ENCODE measurements around the gene TMEM267. TPM values are rescaled to one million over a fixed set of nuclear protein-coding genes. Genes with fewer than 3 reads are reported as not detected.

TMEM267 gene, protein sequence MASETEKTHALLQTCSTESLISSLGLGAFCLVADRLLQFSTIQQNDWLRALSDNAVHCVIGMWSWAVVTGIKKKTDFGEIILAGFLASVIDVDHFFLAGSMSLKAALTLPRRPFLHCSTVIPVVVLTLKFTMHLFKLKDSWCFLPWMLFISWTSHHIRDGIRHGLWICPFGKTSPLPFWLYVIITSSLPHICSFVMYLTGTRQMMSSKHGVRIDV
- total RNA-seq (2014; rRNA removed; shearing (Covaris generic)) (6.5 and 8.6 TPM in 2 replicates), polyA plus RNA-seq (2016; fragmentation: Nextera tagmentation; extraction: Ambion mirVana) (8.3 and 11.2 TPM in 2 replicates)
- long read RNA-seq, transcript TMEM267-201 (3 exons, 2,338 nt) = major isoform, 9 of 15 reads
- long read RNA-seq, partial matches to known transcripts = 0 of 15 reads
- long read RNA-seq, other reads (novel, unspliced or antisense) = 5 of 15 reads

DNA sequence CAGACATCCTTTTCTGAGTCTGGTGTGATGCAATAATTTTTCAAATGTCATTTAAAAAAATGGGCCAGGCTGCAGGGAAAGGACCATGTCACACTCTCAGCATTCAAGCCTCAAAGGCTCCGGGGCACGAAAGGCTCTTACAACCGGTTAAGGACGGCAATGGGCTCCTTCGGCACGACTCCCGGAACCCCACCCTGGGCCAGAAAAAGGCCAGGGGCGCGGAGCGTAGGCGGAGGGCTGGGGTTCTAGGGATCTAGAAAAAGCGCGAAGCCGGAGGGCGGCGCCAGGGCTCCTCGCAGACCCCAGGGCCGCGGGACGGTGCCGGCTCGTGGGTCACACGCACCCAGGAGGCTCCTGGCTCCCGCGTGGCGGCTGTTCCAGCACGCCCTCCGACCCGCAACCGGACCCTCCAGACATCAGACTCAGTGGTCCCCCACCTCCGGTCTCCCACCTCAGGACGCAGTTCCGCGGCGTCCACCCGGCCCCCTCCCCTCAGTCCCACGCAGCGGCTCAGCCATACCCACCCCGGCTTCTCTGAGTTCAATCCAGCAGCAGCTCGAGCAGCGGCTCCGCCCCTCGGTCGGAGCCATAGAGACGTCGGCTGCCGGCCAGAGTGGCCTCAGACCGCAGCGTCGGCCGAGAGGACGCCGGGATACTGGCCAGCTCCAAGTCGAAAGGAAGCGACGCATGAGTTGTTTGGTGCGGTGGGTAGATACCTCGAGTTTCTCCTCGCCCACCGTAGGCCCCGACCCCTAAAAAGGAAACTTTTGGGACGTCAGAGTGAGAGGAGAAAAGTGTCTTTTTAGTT lies at the start of gene TMEM267:
Gene TMEM267, minus strand, starts transcription at position 568 of the 808 bp plus-strand sequence. CDS start 29,896 bp downstream, outside the sequence.
- H2AFZ ChIP-seq = peak within 1 kb of the TSS; percentile 60; the same call in 1 of the 2 replicates
- Mint-ChIP-seq H3K4me3 (peak within 1 kb of the TSS; percentile 92), H3K4me1 (peaks cover 10% of the 10 kb centered on the region; the same call in 2 of the 3 replicates), H3K27ac (peak within 1 kb of the TSS; percentile 99), H3K27me3 (ENCODE audit: insufficient read depth, low read depth, poor library complexity) (peaks cover 8% of the 10 kb centered on the region), H3K9me3 (no peaks in the 10 kb centered on the region; the same call in 2 of the 3 replicates), H3K36me3 (ENCODE audit: low read depth) (peaks cover 4% of the 10 kb centered on the region; the same call in 2 of the 3 replicates)
- no peaks in the 10 kb centered on the region for H4K20me1 ChIP-seq (replicated peaks; ENCODE audit: insufficient read depth)
- H3K27ac ChIP-seq (ENCODE audit: low read depth) = peak within 1 kb of the TSS; percentile 92
- H3F3A ChIP-seq (replicated peaks; ENCODE audit: low read depth) = no peaks in the 10 kb centered on the region
- peaks cover 13% of the 10 kb centered on the region for H3K4me1 ChIP-seq (ENCODE audit: insufficient read depth)
- no peaks in the 10 kb centered on the region for H3K27me3 ChIP-seq (ENCODE audit: insufficient read depth)
- DNase-seq (ENCODE audit: low spot score) (peak; percentile 92), ATAC-seq (peak; percentile 96)
- no peaks in the 10 kb centered on the region for H3K36me3 ChIP-seq (ENCODE audit: insufficient read depth)
- peak within 1 kb of the TSS; percentile 77 for H3K4me2 ChIP-seq
- peak within 1 kb of the TSS; percentile 73 for H3K4me3 ChIP-seq
- H3K79me2 ChIP-seq (replicated peaks; ENCODE audit: insufficient read depth) = peaks cover 18% of the 10 kb centered on the region
- TF ChIP-seq ZNF331 (CRISPR knock-in tag; IDR thresholded peaks at IDR 0.05; ENCODE audit: low read depth) = no peak
- TF ChIP-seq POLR2AphosphoS5 (IDR thresholded peaks at IDR 0.05; ENCODE audit: low read depth) = peak; percentile 88
- peak; percentile 73 for TF ChIP-seq CREB1 (CRISPR knock-in tag; IDR thresholded peaks at IDR 0.05; ENCODE audit: low read depth)
- TF ChIP-seq, protein P1, sequence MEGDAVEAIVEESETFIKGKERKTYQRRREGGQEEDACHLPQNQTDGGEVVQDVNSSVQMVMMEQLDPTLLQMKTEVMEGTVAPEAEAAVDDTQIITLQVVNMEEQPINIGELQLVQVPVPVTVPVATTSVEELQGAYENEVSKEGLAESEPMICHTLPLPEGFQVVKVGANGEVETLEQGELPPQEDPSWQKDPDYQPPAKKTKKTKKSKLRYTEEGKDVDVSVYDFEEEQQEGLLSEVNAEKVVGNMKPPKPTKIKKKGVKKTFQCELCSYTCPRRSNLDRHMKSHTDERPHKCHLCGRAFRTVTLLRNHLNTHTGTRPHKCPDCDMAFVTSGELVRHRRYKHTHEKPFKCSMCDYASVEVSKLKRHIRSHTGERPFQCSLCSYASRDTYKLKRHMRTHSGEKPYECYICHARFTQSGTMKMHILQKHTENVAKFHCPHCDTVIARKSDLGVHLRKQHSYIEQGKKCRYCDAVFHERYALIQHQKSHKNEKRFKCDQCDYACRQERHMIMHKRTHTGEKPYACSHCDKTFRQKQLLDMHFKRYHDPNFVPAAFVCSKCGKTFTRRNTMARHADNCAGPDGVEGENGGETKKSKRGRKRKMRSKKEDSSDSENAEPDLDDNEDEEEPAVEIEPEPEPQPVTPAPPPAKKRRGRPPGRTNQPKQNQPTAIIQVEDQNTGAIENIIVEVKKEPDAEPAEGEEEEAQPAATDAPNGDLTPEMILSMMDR (conservative IDR thresholded peaks at IDR 0.05; ENCODE audit: low read depth in 2 of 2) = no peak
- TF ChIP-seq EZH2 (IDR thresholded peaks at IDR 0.05; ENCODE audit: low read depth, unreplicated experiment) = no peak
- TF ChIP-seq JUNB (IDR thresholded peaks at IDR 0.05; ENCODE audit: unreplicated experiment) = no peak
- TF ChIP-seq, protein P2, sequence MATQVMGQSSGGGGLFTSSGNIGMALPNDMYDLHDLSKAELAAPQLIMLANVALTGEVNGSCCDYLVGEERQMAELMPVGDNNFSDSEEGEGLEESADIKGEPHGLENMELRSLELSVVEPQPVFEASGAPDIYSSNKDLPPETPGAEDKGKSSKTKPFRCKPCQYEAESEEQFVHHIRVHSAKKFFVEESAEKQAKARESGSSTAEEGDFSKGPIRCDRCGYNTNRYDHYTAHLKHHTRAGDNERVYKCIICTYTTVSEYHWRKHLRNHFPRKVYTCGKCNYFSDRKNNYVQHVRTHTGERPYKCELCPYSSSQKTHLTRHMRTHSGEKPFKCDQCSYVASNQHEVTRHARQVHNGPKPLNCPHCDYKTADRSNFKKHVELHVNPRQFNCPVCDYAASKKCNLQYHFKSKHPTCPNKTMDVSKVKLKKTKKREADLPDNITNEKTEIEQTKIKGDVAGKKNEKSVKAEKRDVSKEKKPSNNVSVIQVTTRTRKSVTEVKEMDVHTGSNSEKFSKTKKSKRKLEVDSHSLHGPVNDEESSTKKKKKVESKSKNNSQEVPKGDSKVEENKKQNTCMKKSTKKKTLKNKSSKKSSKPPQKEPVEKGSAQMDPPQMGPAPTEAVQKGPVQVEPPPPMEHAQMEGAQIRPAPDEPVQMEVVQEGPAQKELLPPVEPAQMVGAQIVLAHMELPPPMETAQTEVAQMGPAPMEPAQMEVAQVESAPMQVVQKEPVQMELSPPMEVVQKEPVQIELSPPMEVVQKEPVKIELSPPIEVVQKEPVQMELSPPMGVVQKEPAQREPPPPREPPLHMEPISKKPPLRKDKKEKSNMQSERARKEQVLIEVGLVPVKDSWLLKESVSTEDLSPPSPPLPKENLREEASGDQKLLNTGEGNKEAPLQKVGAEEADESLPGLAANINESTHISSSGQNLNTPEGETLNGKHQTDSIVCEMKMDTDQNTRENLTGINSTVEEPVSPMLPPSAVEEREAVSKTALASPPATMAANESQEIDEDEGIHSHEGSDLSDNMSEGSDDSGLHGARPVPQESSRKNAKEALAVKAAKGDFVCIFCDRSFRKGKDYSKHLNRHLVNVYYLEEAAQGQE (IDR thresholded peaks at IDR 0.05; ENCODE audit: unreplicated experiment) = no peak
- no peak for TF ChIP-seq ZNF114 (CRISPR knock-in tag; IDR thresholded peaks at IDR 0.05)
- H3K9me2 ChIP-seq (ENCODE audit: insufficient read depth) = no peaks in the 10 kb centered on the region
